NCI-H526 (cell line): ENCODE results near the gene DLG2.
"Not testable (repeated sequence)": the region's sequence is repeated elsewhere in the genome, so short reads cannot be mapped to it uniquely, and the experiment has no call there.

Experiments
- DNase-seq, 2 experiments: peaks; one replicate each; lab custom pipeline; 2025; lab: John Stamatoyannopoulos, UW

The DLG2 gene

DNA sequence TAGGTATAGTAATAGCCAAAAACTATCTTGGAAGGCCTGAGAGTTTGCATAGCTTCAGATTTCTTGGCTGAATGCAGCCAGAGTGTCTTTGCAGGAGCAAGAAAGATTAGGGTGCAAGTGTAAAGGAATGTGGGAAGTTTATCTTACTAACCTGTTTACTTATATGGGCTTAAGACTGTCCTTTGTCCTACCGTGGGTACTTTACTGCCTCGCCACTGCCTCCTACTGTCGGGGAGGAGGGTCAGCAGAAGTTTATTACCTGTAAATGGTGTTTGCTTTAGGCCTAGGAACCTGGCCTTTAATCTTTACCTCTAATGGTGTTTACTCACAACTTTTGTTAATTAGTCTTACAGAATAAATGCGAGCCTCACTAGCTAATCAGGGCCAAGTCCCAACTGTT, 633.8 kb downstream of the DLG2 start:
- peak in 1 of 2 experiments; percentile 40 for DNase-seq

DNA sequence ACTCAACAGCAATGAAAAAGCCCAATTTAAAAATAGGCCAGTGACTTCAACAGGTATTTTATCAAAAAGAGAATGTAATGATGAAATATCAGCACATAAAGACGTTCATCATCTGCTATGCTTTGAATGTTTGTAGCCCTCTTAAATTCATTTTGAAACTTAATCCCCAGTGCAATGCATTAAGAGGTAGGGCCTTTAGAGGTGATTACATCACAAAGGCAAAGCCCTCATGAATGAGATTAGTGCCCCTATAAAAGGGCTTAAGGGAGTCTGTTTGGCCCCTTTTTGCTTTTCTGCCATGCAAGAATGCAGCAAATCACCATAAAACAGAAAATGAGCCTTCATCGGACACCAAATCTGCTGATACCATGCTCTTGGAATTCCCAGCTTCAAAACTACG, 637.0 kb downstream of the DLG2 start:
- no peak for DNase-seq

DNA sequence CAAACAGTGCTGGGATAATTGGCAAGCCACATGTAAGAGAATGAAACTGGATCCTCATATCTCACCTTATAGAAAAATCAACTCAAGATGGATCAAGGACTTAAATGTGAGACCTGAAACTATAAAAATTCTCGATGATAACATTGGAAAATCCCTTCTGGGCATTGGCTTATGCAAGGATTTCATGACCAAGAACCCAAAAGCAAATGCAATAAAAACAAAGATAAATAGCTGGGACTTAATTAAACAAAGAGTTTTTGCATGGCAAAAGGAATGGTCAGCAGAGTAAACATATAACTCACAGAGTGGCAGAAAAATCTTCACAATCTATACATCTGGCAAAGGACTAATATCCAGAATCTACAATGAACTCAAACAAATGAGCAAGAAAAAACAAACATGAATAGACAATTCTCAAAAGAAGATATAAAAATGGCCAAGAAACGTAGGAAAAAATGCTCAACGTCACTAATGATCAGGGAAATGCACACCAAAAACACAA, 639.4 kb downstream of the DLG2 start:
- DNase-seq = not testable (repeated sequence)

DNA sequence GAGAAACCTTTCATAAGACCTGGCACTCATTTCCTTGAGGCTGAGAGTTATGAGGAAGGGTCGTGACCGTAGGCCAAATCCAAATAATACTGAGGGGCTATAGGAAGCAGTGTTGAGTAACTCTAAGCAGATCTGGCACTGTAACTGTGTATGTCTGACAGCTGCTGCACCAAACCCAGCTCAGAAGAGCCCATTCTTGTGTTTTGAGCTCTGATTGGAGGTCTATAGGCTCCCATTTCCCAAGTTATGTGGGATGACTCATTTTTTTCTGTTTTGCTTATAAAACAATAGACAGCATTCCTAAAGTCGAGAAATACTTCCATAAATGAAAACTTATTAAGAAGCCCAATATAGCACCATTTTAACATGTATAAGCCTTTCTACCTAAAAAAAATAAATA, 645.8 kb downstream of the DLG2 start:
- DNase-seq = no peak

DNA sequence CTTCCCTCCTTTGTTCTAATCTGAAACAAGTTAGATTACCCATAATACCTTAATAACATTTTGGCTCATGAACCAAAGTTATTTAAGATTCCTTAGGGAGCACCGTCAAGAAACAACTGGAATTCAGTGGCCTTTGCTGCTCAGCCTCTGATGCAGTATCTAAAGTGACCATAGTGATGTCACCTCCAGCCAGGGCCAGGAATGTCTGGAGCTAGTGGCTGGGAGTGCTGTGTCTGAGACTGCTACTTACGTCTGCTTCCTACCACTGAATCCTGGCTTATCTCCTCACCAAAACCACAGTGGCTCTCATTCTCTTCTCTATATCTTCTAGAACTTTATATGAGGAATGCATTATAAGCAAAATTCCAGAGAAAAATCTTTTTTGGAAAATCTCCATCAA, 658.0 kb downstream of the DLG2 start:
- DNase-seq = no peak

DNA sequence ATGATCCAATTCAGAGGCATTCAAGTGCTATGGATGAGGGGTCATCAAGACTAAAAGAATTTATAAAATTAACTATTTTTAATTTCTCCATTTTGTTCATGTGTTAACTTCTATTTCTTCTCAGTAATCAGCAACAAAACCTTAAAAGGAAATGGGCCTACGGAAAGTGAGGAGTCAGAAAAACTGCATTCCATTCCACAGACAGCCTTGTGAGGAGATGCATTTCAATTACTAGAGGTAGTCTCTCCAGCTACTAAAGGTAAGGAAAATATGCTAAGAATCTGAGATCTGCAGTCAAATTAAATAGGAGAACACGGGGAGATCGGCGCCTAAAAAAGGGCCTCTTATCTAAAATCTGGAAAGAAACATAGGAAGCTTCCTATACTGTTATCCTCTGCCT, 661.7 kb downstream of the DLG2 start:
- DNase-seq = no peak

DNA sequence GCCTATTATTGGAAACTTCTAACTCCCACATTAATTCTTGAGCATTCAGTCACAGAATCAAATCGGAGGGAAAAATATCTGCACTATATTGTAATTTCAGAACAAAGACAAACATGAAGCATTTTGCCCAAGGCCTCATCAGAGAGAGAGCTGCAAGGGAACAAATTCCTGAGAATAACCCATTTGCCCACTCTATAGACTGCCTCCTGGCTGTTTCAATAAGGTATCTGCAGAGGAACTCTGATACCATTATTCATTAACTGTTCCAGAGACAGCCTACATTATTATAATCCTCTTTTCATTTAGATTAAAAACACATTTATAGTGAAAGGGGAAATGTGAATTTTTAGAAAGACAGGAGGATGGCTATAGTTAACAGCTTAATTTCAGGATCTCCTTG, 663.9 kb downstream of the DLG2 start:
- DNase-seq = no peak

DNA sequence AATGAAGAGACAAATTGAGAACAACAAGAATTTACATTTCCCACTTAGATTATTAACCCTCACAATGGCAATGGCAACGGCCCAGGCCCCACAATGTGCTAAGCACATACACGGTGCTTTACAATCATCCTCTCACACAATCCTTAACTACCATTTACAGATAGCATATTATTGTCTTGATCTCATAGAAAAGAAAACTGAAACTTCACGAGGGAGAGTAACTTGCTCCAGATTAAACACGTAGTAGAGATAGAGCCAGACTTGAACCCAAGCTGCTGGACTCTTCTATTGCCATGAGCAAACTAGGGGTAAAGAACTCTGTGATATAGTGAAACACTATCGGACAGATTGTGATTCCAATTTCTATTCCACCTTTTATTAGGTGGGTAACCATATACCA, 665.1 kb downstream of the DLG2 start:
- no peak for DNase-seq

DNA sequence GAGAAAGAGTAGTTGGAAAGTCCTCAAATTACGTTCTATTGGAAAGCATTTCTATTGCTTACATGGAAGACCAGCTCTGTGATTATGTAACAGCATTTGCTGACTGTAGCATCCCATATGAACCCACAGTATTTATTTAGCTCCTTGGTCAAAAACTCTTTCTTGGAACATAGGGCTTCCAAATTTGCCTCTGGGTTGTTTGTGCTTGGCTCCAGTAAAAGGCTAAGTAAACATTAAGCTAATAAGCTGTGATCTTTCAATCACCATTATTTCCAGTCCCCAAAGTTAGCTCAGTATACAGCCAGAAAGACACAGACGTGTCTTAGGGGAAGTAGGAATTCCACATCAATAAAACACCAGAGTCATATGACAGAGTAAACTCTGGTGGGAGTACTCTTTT, 668.8 kb downstream of the DLG2 start:
- no peak for DNase-seq

DNA sequence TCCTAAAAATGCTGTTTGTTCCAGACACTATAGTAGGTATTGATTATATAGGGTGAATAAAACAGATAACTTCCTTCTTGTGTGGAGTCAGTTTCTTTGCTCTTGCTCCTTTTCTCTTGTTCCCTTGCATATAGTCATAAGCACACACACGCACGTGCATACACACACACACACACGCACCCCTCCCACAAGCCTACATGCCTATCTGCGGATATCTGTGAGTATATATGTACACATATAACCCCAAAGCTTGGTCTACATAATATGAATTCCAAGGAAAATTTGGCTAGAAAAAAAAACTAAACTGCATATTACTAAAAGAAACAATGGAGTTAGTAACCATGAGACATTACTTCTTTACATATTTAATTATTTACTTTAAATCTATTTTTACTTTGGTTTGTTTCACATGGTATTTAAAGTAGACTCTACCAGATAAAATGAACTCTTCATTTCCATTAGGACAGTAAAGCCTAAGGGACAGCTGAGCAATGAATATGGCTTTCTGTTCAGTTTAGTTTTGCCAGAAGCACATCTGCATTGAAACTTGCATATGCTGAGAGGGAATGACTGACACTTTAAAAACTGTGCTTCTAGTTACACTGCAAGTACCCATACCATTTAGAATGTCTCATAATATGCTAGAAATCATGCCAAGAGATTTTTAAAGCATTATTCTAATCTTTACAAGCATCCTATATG, 676.4 kb downstream of the DLG2 start:
- no peak for DNase-seq

DNA sequence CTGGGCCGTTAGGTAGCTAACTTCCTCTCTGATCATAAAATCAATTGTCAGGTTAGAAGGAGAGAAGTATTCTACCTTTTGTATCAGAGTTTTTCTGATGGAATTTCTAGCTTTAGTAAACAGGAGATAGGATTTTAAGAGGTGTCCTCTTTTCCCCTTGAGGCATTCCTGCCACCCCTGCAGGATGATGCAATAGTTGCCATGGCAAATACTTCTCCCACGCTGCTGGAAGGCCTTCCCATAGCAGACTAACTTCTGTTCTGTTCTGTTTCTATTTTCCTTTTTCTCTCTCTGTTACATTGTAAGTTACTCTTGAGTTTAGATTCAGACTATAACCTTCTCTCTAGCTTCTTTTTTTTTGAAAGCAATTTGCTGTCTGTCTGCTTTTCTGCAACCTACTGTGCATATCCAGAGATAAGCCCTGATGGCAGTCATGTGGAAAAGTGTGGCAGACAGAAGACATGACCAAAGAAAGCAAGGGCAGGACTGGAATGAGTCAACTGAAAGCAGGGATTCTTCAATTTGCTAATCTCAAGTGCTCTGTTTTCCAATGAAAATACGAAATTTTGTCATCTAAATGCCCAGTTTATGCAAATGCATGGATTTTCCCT, 679.1 kb downstream of the DLG2 start:
- DNase-seq = no peak

DNA sequence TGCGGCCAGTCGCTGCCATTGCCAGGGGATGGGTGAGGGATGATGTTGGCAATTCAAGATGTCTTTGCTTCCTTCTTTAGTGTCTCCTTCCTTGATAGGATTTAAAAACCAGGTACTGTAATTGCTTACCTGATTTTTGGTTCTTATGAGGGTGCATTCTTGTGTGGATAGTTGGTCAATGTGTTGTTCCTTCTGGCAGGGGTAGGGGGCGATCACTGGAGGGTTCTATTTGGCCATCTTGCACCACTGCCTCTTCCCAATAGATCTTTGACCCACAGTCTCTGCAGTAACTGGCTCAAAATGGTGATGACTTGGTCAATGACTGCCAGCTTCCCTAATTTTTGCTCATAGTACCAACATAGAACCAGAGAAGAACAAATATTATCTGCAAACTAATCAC, 680.1 kb downstream of the DLG2 start:
- DNase-seq = no peak

DNA sequence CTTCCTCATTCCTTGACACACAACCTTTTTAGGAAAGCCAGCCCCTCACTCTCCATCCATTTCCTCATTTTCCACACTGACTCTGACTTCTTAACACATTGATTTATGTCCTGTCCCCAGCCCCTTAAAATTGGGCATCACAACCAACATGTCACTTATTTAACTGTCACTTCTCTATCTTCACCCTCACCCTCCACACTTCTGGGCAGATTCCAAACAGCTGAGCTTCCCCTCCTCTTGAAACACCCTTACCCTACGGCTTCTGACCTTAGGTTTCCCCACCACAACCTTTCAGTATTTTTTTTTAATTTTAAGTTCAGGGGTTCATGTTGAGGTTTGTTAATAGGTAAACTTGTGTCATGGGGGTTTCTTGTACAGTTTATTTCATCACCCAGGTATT, 696.3 kb downstream of the DLG2 start:
- DNase-seq = no peak

DNA sequence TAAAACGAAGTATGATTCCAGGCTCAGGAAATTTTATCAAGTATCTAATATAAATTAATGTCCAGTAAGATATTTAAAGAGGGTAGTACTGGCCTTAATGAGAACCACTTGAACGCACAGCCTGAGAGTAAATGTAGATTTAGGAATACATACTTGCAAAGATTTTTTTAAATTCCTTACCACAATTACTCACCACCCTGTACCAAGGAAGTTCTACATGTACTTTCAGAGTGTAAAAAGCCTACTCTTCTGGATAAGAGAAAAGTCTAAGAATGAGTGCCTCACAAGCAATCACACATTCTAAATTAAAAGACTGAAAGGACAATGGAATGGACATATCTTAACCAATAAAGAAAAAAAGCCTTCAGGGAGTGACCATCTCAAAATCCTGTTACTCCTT, 697.4 kb downstream of the DLG2 start:
- no peak for DNase-seq

DNA sequence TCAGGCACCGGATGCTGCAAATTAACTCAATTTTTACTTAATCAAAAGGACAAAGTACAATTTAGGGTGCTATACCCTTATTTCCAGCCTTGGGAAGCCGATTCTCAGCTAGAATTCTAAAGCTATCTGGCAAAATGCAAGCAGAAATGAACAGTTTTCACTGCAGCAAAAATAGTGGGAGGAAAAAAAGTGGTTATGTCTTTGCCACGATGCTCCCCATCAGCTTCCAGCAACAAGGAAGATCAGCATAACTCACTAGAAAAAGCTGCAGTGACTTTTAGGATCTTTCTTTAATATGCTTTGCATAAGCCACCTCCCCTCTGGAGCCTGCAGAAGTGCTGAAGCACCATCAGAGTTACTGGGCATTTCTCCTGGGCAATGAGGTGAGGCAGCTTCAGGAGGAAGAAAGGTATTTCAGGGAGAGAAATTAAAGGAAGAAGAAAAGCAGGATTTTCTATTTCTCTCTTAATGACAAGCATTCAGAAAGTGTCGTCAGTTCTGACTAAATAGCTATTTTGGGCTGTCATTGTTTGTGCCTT, 702.9 kb downstream of the DLG2 start:
- DNase-seq = peak in 1 of 2 experiments; percentile 39

DNA sequence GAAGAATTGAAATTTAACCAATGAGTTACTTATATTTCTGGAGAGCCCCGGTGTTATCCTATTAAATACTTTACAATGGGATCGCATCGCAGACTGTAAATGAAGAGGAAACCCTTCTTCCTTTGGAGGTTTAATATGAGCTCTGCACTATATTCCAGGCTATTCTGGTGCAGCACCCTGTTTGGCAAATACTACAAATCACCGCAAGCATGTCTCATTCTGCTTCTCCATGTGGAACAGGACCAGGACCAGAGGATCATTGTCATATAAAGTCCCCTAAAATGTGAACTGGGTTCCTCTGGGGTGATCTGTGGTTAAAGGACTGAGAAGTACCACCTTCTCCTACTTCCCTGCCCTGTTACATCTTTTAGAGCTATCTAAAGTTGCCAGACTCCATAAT, 703.7 kb downstream of the DLG2 start:
- DNase-seq = no peak

DNA sequence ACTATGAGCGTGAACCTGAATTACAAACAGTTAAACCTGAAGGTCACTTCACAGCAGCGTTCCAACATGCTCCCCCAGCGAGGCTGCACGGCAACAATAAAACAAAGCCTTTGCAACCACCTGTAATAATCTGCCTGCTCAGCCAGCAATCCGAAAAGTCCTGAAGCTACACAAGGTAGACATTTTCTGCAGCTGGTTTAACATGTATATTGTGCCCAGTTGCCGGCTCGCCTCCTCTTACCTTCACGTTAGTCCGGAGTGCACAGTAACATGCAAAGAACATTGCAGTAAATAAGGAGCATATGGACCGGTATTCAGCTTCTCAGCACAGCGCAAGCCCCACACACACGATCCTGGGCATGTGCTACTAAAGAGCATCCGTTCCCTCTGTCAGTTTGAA, 704.3 kb downstream of the DLG2 start:
- DNase-seq = peak in 1 of 2 experiments; percentile 17

DNA sequence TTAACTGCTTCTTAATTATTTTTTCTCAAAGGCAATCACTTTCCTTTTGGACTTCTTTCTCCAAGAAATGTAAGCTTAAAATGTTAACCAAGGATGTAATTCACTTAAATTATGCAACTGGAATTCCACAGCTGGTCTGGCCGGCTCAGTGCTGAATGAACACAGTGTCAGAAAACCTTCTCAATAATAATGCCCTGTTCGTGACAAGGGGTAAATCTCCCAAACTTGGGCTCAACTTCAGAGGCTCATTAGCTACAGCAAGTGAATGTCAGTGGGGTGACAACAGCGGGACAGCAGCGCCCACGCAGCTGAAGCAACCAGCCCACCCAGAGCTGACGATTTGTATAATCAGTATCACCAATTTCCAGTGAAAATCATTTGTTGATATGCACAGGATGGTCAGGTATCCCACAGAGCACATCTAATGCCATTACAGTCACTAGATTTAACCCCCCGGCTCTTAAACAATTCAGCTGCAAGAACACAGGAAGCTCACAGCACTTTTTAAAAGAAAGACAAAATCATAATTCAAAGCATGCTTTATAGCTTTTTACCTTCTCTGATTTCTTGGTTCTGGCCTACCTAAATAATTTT, 704.8 kb downstream of the DLG2 start:
- DNase-seq = no peak

DNA sequence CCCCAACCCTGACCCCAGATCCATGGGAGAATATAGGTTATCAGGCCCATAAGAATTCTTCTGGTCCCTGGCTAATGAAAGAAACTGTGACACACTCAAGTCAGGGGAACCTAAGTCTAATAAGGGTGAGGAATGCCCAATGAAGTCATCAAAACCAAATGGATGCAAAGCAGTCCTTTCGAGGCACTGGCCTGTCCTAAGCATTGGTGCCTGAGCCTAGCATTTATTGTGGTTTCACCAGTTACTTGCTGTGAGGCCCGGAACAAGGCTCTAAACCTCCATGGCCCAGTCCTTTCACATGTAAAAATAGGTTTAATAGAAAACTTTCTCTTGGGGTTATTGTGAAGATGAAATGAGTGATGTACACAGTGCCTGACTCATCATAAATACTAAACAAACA, 712.6 kb downstream of the DLG2 start:
- peak in 1 of 2 experiments; percentile 32 for DNase-seq

DNA sequence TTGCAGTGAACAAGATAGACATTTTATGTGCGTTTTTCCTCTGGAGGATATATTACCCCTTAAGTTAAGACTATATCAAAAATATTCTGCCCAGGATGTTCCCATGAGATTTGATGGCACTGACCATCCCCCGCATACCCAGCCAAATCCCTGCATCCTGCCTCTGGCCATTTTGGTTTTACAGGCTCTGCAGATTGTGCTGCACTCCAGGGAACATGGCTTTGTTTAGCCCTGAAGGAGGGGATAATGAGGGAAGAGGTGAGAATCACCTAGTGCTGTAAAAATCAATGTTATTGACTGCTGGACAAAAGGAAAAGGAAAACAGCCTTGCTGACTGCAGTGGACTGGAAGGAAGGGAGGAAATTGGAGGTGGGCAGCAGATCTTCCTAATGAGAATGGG, 717.4 kb downstream of the DLG2 start:
- DNase-seq = no peak

DNA sequence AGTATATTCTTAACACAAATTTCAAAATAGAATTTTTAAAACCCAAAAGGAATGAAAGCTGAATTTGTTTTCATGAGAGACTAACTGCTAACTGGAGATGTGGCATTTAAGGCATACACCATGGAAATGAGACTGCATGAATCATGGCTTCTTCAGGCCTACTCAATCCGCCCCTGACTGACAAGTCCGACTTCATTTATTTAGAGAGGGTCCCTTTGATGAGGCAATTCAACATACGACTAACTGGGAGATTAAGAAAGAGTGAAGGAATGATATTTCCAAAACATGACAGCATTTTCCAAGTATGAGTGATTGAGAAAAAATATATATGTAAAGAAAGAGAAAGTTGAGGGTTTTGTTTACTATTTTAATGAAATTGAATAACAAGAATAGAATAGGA, 720.1 kb downstream of the DLG2 start:
- DNase-seq = no peak

DNA sequence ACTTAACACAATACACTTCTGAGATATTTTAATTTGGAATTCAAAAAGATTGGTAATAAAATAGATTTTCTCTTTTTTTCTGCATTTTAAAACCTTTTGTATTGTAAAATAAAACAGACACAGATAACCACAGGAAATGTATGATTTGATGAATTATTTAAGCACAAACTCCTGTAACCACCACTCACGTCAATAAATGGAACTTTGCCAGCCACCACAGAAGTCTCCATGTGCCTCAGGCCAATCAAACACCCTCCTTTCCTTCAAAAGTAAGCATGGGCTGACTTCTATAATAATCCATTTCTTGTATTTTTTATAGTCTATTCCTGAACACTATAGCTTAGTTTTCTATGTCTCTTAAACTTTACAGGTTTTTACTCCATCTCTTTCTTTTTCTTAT, 721.7 kb downstream of the DLG2 start:
- no peak for DNase-seq

DNA sequence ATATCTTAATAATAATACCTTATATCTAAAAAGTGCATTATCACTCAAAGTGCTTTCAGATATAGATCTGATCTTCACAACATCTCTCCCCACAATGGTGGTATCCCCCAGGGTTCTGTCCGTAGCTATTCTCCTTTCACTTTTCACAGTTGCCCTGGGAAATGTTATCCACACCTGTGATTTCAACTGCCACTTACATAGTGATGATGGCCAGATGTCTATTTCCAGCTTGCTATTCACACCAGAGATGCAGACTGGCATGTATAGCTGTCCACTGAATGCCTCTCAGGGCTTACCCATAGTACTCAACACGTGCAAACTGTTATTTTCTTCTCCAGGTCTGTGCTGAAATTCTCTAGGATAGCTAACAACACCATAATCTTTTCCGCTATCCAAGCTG, 724.7 kb downstream of the DLG2 start:
- DNase-seq = no peak
